GM18505 (cell line): ENCODE measurements around the gene GORASP1.

Source experiments
- ATAC-seq: cut with Tn5 transposase; IDR thresholded peaks from one replicate; pipeline ENCODE4 v1.9.1; 2021; ENCODE audit not compliant: unreplicated experiment
- POLR2A ChIP-seq: IDR thresholded peaks from 4 replicates; pipeline ENCODE4 v1.6.1; 2011; ENCODE audit warnings: borderline replicate concordance; ENCODE audit not compliant: insufficient read depth, insufficient read length; ENCODE audit errors: extremely low read depth

The GORASP1 gene

DNA sequence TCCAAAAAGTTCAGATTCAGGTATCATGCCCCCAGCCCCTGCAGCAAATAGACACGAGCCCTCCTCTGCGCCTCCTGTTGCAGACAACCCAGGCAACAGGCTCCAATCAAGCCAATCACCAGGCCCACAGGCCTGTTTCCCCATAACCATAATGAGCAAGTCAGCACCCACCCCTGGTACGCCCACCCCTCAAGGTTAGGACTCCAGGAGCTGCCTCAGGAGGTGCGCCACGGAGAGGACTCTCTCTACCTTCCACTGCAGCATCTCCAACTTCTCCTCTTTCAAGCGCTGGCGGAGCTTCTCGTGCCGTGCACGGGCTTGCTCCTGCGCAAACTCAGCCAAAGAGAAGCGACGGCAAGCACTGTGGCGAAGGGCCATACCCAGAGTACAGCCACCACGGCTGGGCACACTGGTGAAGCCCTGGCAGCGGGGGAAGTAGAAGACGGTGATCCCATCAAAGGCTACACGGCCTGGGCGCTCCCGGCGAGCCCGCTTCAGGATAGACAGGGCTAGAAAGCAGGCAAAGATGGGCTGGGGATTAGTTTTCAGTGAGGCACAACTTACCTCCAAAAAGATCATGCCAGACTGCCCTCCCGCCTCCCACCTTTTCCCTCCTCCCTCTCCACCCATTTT is 37.4 kb upstream of the GORASP1 start:
- no peak for ATAC-seq
- TF ChIP-seq POLR2A: no peak

DNA sequence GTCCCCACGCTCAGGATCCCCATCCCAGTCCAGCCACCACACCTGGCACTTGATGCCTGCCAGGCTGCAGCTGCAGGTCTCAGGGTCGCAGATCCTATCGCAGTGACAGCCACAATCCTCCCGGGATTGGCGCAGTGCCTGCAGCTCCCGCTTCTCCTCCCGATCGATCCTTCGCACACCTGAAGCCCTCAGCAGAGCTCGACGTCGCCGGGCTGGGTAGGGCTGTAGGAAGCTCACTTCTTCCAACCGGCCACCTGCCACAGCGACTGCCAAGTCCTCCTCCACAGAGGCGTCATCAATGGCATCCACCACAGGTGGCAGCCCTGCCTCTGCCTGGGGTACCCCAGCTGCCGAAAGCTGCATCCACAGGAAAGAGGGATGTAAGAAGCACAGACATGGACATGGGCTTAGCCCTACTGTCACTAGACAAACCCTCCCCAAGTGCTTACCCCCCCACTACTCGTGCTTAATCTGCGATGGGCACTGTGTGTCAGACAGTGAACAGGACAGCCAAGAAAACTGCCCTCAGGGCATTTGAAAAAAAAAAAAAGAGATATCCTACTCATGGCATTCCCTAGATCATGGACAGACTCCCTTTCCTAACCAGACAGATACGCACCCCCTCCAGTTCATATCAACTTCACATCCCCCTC is 36.8 kb upstream of the GORASP1 start:
- ATAC-seq: no peak
- no peak for TF ChIP-seq POLR2A

DNA sequence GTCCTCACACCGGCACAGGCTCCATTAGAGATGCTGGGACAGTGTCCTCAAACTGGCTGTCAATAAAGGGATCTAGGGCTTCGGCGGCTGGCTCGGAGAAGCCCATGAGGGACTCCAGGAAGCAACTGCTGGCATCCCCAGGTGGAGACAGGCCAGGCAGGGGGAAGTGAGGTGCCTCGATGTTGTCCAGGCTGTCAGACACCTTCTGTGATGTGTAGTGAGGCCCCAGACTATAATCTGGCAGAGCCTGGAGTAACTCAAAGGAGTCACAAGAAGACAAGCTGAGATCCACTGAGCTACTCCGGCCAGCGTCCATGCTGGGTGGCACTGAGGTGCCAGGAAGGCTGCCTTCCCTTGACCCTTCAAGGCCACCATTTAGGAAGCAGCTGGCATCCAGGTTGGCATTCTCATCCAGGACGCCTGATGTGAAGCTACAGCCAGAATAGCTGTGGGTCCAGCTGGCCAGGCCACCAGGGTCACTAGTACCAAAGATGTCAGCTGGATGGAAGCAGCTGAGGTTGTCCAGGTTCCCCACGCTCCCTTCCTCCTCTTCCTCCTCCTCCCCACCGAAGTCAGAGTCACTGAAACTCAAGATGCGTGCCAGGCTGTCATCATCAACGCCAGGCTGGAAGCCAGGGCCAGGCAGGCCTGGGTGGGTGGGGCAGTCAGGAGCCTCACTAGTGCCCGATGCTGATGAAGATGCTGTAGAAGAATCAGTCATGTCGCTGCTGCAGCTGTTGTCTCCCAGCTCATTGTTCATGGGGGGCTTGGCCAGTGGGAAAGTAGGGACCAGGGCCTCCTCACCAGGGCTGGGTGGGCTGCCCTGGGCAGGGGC is 35.8 kb upstream of the GORASP1 start:
- no peak for TF ChIP-seq POLR2A
- no peak for ATAC-seq

DNA sequence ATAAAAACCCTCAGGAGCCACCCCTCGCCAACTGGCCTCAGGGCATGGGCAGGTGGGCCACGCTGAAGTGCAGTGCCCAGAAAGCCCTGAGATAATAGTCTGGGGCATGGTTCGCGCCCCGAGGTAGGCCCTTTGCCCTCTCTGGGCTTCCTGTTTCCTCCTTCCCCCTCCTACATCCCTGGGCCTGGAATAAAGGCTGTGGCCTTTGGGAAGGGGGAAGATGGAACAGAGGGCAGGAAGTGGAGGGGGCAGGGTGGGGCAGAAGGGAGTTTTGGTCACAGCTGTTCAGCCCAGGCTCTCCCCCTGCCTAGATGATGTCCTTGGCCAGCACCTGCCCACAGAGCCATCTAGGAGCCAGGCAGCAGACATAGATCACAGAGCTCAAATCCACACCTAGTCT is 34.6 kb upstream of the GORASP1 start:
- TF ChIP-seq POLR2A: no peak
- ATAC-seq: no peak

DNA sequence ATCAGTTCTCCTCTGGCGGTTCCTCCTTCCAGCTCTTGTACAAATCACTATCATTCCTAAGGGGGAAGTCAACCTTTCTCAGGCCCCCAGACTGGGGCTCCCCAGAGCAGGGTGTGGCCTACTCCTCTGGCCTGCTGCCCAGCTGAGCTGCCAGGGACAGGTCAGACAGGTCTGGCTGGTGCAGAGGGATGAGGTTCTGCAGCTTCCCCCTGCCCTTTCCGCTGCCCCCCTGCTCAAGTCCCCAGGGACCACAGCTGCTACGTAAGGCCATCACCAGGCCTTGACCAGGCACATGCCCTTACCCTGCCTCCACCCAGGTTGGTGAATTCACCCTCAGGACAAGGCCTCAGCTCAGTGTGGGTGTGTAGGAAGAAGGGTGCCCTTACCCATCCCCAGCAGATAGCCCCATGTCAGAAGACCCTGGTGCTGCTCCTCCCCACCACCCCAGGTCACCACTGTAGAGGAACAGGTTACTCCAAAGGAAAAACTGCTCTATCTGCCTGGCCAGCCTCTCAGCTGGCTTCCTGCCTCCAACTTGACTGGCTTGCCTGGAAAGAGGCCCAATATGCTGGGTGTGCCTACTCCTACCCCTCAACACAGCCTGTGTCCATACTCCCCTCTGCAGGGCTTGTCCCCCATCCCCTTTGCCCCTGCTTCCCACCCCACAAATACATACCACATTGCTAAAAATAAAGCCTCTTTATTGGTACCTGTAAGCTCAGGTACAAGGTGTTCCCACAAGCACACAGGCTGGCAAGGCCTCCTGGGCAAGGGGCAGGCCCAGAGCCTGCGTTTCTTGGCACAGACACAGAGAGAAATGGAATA is 34.0 kb upstream of the GORASP1 start:
- no peak for ATAC-seq
- TF ChIP-seq POLR2A: no peak

DNA sequence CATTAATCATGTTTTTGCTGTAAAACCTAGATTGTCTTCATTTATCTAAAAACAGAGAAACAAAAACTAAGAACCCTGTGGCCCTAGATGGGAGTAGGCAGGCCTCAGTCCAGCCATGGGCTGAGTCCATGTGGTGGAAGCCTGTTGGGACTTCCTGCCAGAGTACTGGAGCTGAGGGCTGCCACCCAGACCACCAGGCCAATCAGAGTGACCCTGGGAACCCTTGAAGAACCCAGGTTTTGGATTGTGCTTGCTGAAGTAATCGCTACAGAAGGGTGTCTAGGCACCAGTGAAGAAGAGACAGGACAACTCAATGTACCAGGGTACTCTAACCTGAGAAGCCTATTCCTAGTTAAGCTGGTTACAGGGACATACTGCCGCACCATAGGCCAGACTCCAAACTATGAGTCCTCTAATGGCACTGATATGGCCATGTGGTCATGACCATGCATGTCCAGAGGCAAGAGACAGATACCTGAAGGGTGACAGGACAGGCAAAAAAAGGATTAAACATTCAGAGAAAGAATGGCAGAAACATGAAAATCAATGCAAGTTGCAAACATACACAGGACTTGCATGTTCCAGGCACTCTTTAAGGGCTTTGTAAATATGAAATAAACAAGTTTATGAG is 33.0 kb upstream of the GORASP1 start:
- no peak for TF ChIP-seq POLR2A
- ATAC-seq: no peak

DNA sequence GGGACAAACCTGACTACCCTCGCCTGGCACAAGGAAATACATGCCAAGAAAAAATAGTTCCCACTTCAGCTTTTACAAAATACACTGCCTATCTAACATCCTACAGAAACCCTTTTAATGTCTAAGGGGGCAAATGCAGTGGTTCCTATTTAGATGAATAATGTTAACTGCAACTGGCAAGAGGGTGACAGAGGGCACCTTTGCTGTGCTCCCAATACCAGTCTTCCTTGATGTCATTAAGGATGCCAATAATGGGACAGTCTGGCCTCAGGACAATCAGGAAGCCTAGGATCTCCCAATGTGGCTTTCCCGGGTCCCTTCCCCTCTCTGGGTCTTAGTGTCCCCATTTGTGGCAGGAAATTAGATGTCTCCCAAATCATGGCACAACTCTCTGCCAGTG is 32.0 kb upstream of the GORASP1 start:
- no peak for TF ChIP-seq POLR2A
- ATAC-seq: no peak

DNA sequence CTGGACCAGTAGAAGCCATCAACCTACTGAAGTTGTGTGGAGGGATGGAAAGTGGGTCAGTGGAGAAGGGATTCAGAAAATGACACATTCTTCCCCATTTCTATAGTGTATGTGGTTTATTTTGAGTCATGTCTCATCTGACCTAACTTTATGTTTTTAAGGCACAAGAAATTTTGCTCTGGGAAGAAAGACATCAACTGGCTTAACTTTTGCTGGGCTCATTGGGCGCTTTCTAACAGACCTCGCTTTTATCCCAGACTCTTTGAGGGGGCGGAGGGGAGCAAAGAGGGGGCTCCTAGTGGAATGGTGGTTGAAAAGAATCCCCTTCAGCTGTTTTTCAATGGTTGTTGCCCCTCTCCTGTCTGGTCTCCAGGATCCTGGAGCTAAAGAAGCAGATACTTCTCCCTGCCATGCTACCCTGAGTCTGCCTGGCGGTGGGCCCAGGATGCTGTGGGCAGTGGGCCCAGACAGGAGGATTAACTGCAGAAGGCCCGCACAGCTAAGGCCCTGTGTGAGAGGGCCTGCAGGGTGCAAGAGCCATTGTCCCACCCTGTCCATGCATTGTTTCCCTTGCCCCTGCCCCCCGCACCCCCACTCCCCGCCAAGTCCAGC is 31.5 kb upstream of the GORASP1 start:
- TF ChIP-seq POLR2A: no peak
- no peak for ATAC-seq

DNA sequence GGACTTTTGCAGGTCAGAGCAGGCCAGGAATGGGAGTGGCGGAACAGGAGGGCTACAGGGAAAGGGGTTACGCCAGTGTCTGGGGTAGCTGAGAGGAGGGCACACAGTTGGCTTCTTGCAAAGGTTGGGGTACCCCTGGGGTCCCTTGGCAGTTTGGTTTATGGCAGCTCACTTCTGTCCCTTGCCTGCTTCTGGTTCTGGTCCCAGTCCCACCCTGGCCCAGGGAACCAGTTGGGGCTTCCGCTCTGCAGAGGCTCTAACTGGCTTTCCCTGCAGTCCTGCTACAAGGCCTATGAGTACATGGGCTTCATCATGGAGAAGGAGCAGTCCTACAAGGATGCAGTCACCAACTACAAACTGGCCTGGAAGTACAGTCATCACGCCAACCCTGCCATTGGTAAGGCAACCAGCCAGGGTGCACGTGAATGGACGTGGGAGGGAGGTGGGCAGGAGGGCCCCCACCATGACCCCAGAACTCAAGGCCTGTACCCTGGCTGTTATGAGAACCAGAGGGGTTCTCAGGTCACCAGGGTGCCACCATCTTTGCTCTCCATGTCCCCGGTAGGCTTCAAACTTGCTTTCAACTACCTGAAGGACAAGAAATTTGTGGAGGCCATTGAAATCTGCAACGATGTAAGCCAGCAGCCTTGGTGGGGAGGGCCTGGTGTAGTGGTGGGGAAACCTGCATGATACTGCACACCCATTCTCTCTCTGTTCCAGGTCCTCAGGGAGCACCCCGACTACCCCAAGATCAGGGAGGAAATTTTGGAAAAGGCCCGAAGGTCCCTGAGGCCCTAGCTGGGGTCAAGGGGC is 30.8 kb upstream of the GORASP1 start:
- no peak for ATAC-seq
- TF ChIP-seq POLR2A: no peak

DNA sequence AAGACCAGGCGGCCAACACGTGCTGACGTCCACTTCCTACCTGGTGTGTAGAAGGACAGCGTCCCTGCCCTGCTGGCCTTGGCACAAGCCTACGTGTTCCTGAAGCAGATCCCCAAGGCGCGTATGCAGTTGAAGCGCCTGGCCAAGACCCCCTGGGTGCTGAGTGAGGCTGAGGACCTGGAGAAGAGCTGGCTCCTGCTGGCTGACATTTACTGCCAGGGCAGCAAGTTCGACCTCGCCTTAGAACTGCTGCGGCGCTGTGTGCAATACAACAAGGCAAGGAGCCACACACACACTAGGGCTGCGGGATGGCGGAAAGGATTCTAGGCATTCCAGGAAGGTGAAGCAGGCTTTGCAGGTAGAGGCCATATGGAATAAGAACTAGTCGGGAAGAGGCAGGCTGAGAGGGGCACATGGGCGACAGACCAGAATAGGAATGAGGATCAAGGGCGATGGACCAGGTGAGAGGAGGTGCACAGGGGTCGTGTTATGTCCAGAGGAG is 30.1 kb upstream of the GORASP1 start:
- TF ChIP-seq POLR2A: no peak
- ATAC-seq: no peak

DNA sequence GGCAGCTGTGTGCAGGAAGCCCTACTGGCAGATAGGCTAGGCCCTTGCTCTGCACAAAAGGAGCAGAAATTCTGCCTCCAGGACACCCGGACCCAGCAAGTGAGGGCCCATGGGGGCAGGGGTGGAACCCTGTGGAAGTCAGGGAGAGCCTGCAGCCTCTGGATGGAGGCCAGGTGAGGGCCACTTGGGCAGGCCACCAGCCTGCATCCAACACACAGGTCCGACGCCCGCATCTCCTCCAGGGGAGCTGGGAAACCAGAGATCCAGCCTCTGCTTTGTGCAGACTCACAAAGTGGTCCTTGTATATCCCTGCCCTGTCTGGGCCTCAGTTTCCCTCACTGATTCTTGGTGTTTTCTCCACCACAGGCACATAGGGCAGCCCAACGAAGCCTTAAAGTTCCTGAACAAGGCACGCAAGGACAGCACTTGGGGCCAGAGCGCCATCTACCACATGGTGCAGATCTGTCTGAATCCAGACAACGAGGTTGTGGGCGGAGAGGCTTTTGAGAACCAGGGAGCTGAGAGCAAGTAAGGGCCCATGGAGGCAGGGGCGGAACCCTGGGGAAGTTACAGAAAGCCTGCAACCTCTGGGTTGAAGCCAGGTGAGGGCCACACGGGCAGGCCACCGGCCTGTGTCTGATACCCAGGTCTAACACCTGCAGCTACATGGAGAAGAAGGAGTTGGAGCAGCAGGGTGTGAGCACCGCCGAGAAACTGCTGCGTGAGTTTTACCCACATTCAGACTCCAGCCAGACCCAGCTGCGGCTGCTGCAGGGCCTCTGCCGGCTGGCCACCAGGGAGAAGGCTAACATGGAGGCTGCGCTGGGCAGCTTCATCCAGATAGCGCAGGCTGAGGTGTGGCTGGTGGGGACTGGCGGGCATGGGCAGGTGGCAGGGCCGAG is 29.4 kb upstream of the GORASP1 start:
- no peak for TF ChIP-seq POLR2A
- no peak for ATAC-seq

DNA sequence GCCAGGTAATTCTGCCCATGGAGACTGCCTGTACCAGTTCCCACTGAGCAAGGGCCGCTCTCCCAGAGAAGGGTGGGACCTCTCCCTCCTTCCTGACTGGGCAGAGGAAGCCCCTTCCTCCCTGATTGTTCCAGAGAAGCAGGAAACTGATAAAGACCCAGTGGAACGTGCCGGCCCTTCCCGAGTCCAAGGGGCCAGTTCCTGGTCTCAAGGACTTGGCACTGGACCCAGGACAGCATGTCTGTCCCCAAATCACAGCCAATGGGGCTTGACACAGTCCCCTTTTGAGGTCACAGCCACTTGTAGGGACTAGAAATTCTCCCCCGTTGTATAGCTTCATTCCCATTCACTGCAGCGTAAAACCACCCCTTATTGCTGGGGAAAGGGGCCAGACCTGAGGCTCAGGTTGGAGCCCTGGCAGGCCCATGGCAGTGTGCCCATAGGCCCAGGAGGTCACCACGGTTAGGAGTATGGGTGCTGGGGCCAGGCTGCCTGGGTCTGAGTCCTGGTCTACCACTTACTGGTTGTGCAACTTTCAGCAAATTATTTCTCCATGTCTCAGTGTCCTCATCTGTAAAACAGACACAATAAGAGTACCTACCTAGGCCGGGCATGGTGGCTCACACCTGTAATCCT is 27.9 kb upstream of the GORASP1 start:
- ATAC-seq: no peak

More for the DNA sequence above, 27.9 kb upstream of the GORASP1 start:
- no peak for TF ChIP-seq POLR2A
